B cell (primary cell): ENCODE results near the gene FCER1G. TPM values are rescaled to one million over a fixed set of nuclear protein-coding genes. Genes with fewer than 3 reads are reported as not detected.

Experiments used
- ATAC-seq: fragments of 200-7000 bp; cut with Tn5 transposase; one replicate; pipeline ENCODE4 v1.10.0; 2021; ENCODE audit warnings: low read depth, mild to moderate bottlenecking, moderate number of reproducible peaks, moderate library complexity
- CTCF ChIA-PET: fragments of 350-600 bp; sonication (Branson Sonifier 250); formaldehyde crosslinking; loops from one replicate; lab custom pipeline; 2021; ENCODE audit warnings: antibody characterized with exemption, inconsistent platforms; lab: Charles Lee
- POLR2A ChIA-PET: fragments of 350-600 bp; sonication (Branson Sonifier 250); formaldehyde crosslinking; loops from one replicate; lab custom pipeline; 2021; ENCODE audit warnings: antibody characterized with exemption; lab: Charles Lee
- DNase-seq: peaks from one replicate; pipeline ENCODE4 v3.0.0; 2013
- H2AFZ ChIP-seq: 2 replicates; pipeline ENCODE4 v1.6.1; 2012; ENCODE audit warnings: mild to moderate bottlenecking, low read depth, low read length; ENCODE audit not compliant: insufficient read depth, poor library complexity, severe bottlenecking
- H3K27ac ChIP-seq, 2 donors: 1 replicate in 1 of 2; 2 replicates in 1 of 2; pipeline ENCODE4 v1.5.1; 2012 to 2013; ENCODE audit warnings: low read length in 2 of 2, mild to moderate bottlenecking in 2 of 2, moderate library complexity in 1 of 2
- H3K27me3 ChIP-seq, 4 experiments: fragments of 200-600 bp in 1 of 4; sonication (generic) in 1 of 4; replicated peaks in 1 of 4; 1 replicate in 2 of 4; 2 replicates in 2 of 4; pipeline versions ENCODE4 v1.6.1 to v1.7.0; 2013 to 2016; ENCODE audit warnings: low read length in 3 of 4, mild to moderate bottlenecking in 2 of 4, mixed read lengths in 1 of 4, moderate library complexity in 1 of 4; ENCODE audit not compliant: insufficient read depth in 4 of 4, control insufficient read depth in 3 of 4; ENCODE audit errors: control extremely low read depth in 1 of 4
- H3K36me3 ChIP-seq, 2 experiments: replicated peaks in 1 of 2; 1 replicate in 1 of 2; 2 replicates in 1 of 2; pipeline versions ENCODE4 v1.6.1 to v1.7.1; 2013; ENCODE audit warnings: low read length in 1 of 2; ENCODE audit not compliant: insufficient read depth in 2 of 2, control insufficient read depth in 1 of 2; ENCODE audit errors: control extremely low read depth in 1 of 2, extremely low read depth in 1 of 2
- H3K4me1 ChIP-seq, 2 donors: fragments of 200-600 bp in 1 of 2; sonication (generic) in 1 of 2; 1 replicate in 1 of 2; 2 replicates in 1 of 2; pipeline versions ENCODE4 v1.5.1 to v1.6.1; 2013 to 2017; ENCODE audit warnings: low read length in 2 of 2; ENCODE audit not compliant: control insufficient read depth in 2 of 2, insufficient read depth in 2 of 2
- H3K4me2 ChIP-seq: replicated peaks from 2 replicates; pipeline ENCODE3; 2012; ENCODE audit warnings: mild to moderate bottlenecking, low read depth, low read length; ENCODE audit not compliant: poor library complexity, severe bottlenecking
- H3K4me3 ChIP-seq, 5 experiments: fragments of 200-600 bp in 1 of 5; sonication (generic) in 1 of 5; 1 replicate in 3 of 5; 2 replicates in 2 of 5; pipeline versions ENCODE4 v1.5.1 to v1.7.0; 2011 to 2016; ENCODE audit warnings: low read length in 4 of 5, mild to moderate bottlenecking in 4 of 5, low read depth in 2 of 5, control low read depth in 1 of 5, moderate library complexity in 1 of 5; ENCODE audit not compliant: insufficient read depth in 1 of 5; ENCODE audit errors: control extremely low read depth in 1 of 5, extremely low read depth in 1 of 5
- H3K79me2 ChIP-seq: fragments of 200-600 bp; sonication (generic); one replicate; pipeline ENCODE4 v1.6.0; 2016; ENCODE audit warnings: low read length; ENCODE audit not compliant: control insufficient read depth, insufficient read depth
- H3K9ac ChIP-seq: fragments of 200-600 bp; sonication (generic); 2 replicates; pipeline ENCODE4 v1.6.1; 2017; ENCODE audit warnings: mild to moderate bottlenecking, low read length, moderate library complexity
- H3K9me3 ChIP-seq, 3 donors: one replicate each; pipeline versions ENCODE4 v1.6.1 to v1.7.1; 2013; ENCODE audit warnings: low read length in 2 of 3; ENCODE audit not compliant: control insufficient read depth in 2 of 3, insufficient read depth in 1 of 3; ENCODE audit errors: control extremely low read depth in 1 of 3
- H4K20me1 ChIP-seq: 2 replicates; pipeline ENCODE4 v1.6.0; 2012; ENCODE audit warnings: mild to moderate bottlenecking, low read length; ENCODE audit not compliant: insufficient read depth, control insufficient read depth, poor library complexity, severe bottlenecking
- H3K27ac Mint-ChIP-seq: one replicate; pipeline ENCODE4 v1.8.0; 2021; ENCODE audit warnings: mixed read lengths
- H3K27me3 Mint-ChIP-seq: one replicate; pipeline ENCODE4 v1.8.0; 2021; ENCODE audit warnings: mixed read lengths
- H3K4me1 Mint-ChIP-seq: one replicate; pipeline ENCODE4 v1.8.0; 2021; ENCODE audit warnings: mixed read lengths
- H3K4me3 Mint-ChIP-seq: one replicate; pipeline ENCODE4 v1.8.0; 2021; ENCODE audit warnings: mixed read lengths
- H3K9me3 Mint-ChIP-seq: one replicate; pipeline ENCODE4 v1.8.0; 2022; ENCODE audit warnings: mixed read lengths; ENCODE audit not compliant: insufficient read depth
- CTCF ChIP-seq: fragments of 200-600 bp; IDR thresholded peaks from one replicate; pipeline ENCODE4 v1.8.0; 2022; ENCODE audit warnings: antibody characterized with exemption, mild to moderate bottlenecking
- EZH2 ChIP-seq: IDR thresholded peaks from 2 replicates; pipeline ENCODE4 v1.6.1; 2012; ENCODE audit warnings: borderline replicate concordance, low read depth, mild to moderate bottlenecking, moderate library complexity, low read length; ENCODE audit not compliant: insufficient read depth, poor library complexity, severe bottlenecking
- WGBS: methylation state at CpG from one replicate; pipeline ENCODE4 v1.1.5; 2013; ENCODE audit warnings: missing lambda C conversion rate; ENCODE audit not compliant: insufficient coverage; 5-methylcytosine and 5-hydroxymethylcytosine counted together
- intact Hi-C: fragments of 100-400 bp; cut with micrococcal nuclease; formaldehyde crosslinking; loops from one replicate; pipeline ENCODE4 v1.10.0; 2022
- polyA plus RNA-seq: library from polyadenylated mRNA; depleted of rRNA; stranded (reverse); fragments of >200 nt; gene quantifications from 2 replicates; pipeline ENCODE4 v1.2.3, GENCODE V29; 2012
- total RNA-seq, 2 donors: library from RNA; stranded (reverse); fragments of 120-200 nt in 1 of 2; gene quantifications; 1 replicate in 1 of 2; 2 replicates in 1 of 2; pipeline versions ENCODE4 v1.2.3 to v1.2.4, GENCODE V29; 2013 to 2022

Gene FCER1G
- total and polyA plus RNA-seq, 2 donors (not counting 1 experiment from before 2014, with no cell fraction given): 0.76 to 13.6 TPM

- Histone ChIP-seq H3K36me3 (no peaks in the 10 kb centered on the region), H3K4me2 (no peak overlapping the region), H3K9ac (no peak overlapping the region), H2AFZ (no peak overlapping the region), H3K27ac (peak overlapping the region in 1 of 2 donors; percentile 53), H3K79me2 (peaks cover 26% of the 10 kb centered on the region), H3K9me3 (no peaks in the 10 kb centered on the region), H3K27me3 (no peaks in the 10 kb centered on the region), H4K20me1 (no peaks in the 10 kb centered on the region), H3K4me1 (peaks cover 67 to 82% of the 10 kb centered on the region in 2 donors), H3K4me3 (no peak overlapping the region)
- Mint-ChIP-seq H3K4me1 (peaks cover 72% of the 10 kb centered on the region), H3K9me3 (no peaks in the 10 kb centered on the region), H3K27ac (peak overlapping the region; percentile 61), H3K4me3 (no peak overlapping the region), H3K27me3 (no peaks in the 10 kb centered on the region)
- DNase-seq: no peak
- ChIA-PET CTCF (interaction anchor here (0.9 kb wide), 1 partner anchor 13 kb away, joined by 4 read pairs; the partner anchor contains the start of gene NDUFS2), POLR2A (no interaction called here)
- intact Hi-C loops: loop anchor here (5.0 kb wide), 1 partner anchor 37 kb away; the partner anchor contains the start of gene UFC1
- TF ChIP-seq CTCF (no peak), EZH2 (no peak)
- no peak for ATAC-seq
- 100% methylated on average over 2 of the region's 5 CpGs for WGBS
Measured at GRCh38 chr1:161189036-161189435, 26.1 kb upstream of the FCER1G start.

GRCh38 chr1:161190962-161191521 is 24.1 kb upstream of the FCER1G start:
- Mint-ChIP-seq H3K27ac (no peak overlapping the region), H3K9me3 (no peaks in the 10 kb centered on the region), H3K27me3 (no peaks in the 10 kb centered on the region), H3K4me1 (peaks cover 71% of the 10 kb centered on the region), H3K4me3 (no peak overlapping the region)
- WGBS: 93% methylated on average over 20 of the region's 22 CpGs
- H3K9ac ChIP-seq: no peak overlapping the region
- H3K4me1 ChIP-seq: peaks cover 72 to 82% of the 10 kb centered on the region in 2 donors
- no peaks in the 10 kb centered on the region for H3K36me3 ChIP-seq
- TF ChIP-seq EZH2 (no peak), CTCF (no peak)
- no peaks in the 10 kb centered on the region for H3K27me3 ChIP-seq
- CTCF ChIA-PET: interaction anchor here (0.8 to 4.8 kb wide), 21 partner anchors 9 to 193 kb away, joined by 3 to 64 read pairs (median 4); partner anchors contain the start of genes DEDD, NDUFS2, PPOX and TOMM40L
- no peaks in the 10 kb centered on the region for H4K20me1 ChIP-seq
- no peak for DNase-seq
- H3K27ac ChIP-seq: no peak overlapping the region
- intact Hi-C loops: loop anchor here (5.0 kb wide), 1 partner anchor 36 kb away; the partner anchor contains the start of gene TOMM40L
- H3K9me3 ChIP-seq: no peaks in the 10 kb centered on the region
- H3K79me2 ChIP-seq: peaks cover 26% of the 10 kb centered on the region
- no peak overlapping the region for H3K4me2 ChIP-seq
- no peak for ATAC-seq
- H2AFZ ChIP-seq: no peak overlapping the region
- no peak overlapping the region for H3K4me3 ChIP-seq
- POLR2A ChIA-PET: interaction anchor here (0.5 to 1.2 kb wide), 4 partner anchors 11 to 127 kb away, joined by 3 to 8 read pairs (median 4); partner anchors contain the start of gene UFC1
